GM13976 (cell line): Measurements from ENCODE around the gene NELL1.

Source experiments
- DNase-seq: peaks from one replicate; pipeline ENCODE4 v3.0.0; 2012; ENCODE audit warnings: low spot score
- CTCF ChIP-seq: IDR thresholded peaks from 2 replicates; pipeline ENCODE4 v1.5.1; 2012; ENCODE audit warnings: borderline replicate concordance, mild to moderate bottlenecking; ENCODE audit not compliant: insufficient read depth; ENCODE audit errors: extremely low read depth, missing control alignments, control extremely low read depth
- in situ Hi-C: fragments of 300-500 bp; cut with MboI; formaldehyde crosslinking; loops from one replicate; pipeline ENCODE4 v1.12.0; 2022; ENCODE audit warnings: low sequenced_read_pairs, mixed read lengths, inconsistent platforms; ENCODE audit not compliant: unreplicated experiment

Gene NELL1

GRCh38 chr11:21350613-21351012 is 681.2 kb downstream of the NELL1 start:
- TF ChIP-seq CTCF = no peak
- in situ Hi-C loops = no loop called here

GRCh38 chr11:21353425-21353824 is 684.0 kb downstream of the NELL1 start:
- no peak for TF ChIP-seq CTCF
- DNase-seq = no peak
- in situ Hi-C loops = no loop called here

More at GRCh38 chr11:21350613-21351012, 681.2 kb downstream of the NELL1 start:
- no peak for DNase-seq

GRCh38 chr11:21364866-21365624 is 695.7 kb downstream of the NELL1 start:
- in situ Hi-C loops = no loop called here
- TF ChIP-seq CTCF = no peak
- no peak for DNase-seq

- TF ChIP-seq CTCF = no peak
- in situ Hi-C loops = no loop called here
- no peak for DNase-seq
Measured at GRCh38 chr11:21369947-21370346, 700.6 kb downstream of the NELL1 start.

GRCh38 chr11:21371044-21371443 is 701.7 kb downstream of the NELL1 start:
- no peak for DNase-seq
- TF ChIP-seq CTCF = no peak
- in situ Hi-C loops = no loop called here

- in situ Hi-C loops = no loop called here
- no peak for DNase-seq
- no peak for TF ChIP-seq CTCF
Measured at GRCh38 chr11:21372672-21373071, 703.3 kb downstream of the NELL1 start.
